ENCODE results near the gene IL18.
"Not testable (repeated sequence)": the region's sequence is repeated elsewhere in the genome, so short reads cannot be mapped to it uniquely, and the experiment has no call there.

IL18 gene

GRCh38 chr11:112127056-112127455 is 36.8 kb downstream of the IL18 start:
- FAIRE-seq (no peak), DNase-seq (ENCODE audit: insufficient read length, low spot score) (no peak)

- no peak for FAIRE-seq
- no peak for DNase-seq (ENCODE audit: insufficient read length, low spot score)
These were observed 40.8 kb downstream of the IL18 start for GRCh38 chr11:112123129-112123528.

GRCh38 chr11:112121981-112122615 is 41.8 kb downstream of the IL18 start:
- no peak for DNase-seq (ENCODE audit: insufficient read length, low spot score)
- FAIRE-seq: no peak

GRCh38 chr11:112118176-112118575 is 45.7 kb downstream of the IL18 start:
- DNase-seq (ENCODE audit: insufficient read length, low spot score) (no peak), FAIRE-seq (no peak)

- DNase-seq (ENCODE audit: insufficient read length, low spot score): no peak
- FAIRE-seq: no peak
These were observed 48.5 kb downstream of the IL18 start for GRCh38 chr11:112115386-112115785.

GRCh38 chr11:112114460-112114859 is 49.4 kb downstream of the IL18 start:
- FAIRE-seq (no peak), DNase-seq (ENCODE audit: insufficient read length, low spot score) (no peak)

GRCh38 chr11:112113539-112114457 is 50.1 kb downstream of the IL18 start:
- DNase-seq (ENCODE audit: insufficient read length, low spot score) (peak; percentile 23), FAIRE-seq (peak; percentile 95)

- FAIRE-seq (no peak), DNase-seq (ENCODE audit: insufficient read length, low spot score) (no peak)
These were observed 57.8 kb downstream of the IL18 start for GRCh38 chr11:112106070-112106469.

GRCh38 chr11:112103446-112103845 is 60.4 kb downstream of the IL18 start:
- DNase-seq (ENCODE audit: insufficient read length, low spot score): no peak
- no peak for FAIRE-seq

- DNase-seq (ENCODE audit: insufficient read length, low spot score) (no peak), FAIRE-seq (no peak)
These were observed 63.4 kb downstream of the IL18 start for GRCh38 chr11:112100462-112100861.

GRCh38 chr11:112097734-112098528 is 66.0 kb downstream of the IL18 start:
- DNase-seq (ENCODE audit: insufficient read length, low spot score) (no peak), FAIRE-seq (no peak)

- no peak for DNase-seq (ENCODE audit: insufficient read length, low spot score)
- no peak for FAIRE-seq
These were observed 67.7 kb downstream of the IL18 start for GRCh38 chr11:112096194-112096593.

GRCh38 chr11:112095302-112095701 is 68.6 kb downstream of the IL18 start:
- not testable (repeated sequence) for FAIRE-seq; DNase-seq (ENCODE audit: insufficient read length, low spot score)

Data from GM19239 (cell line).